ENCODE results near the gene CARD14. TPM values are rescaled to one million over a fixed set of nuclear protein-coding genes. Genes with fewer than 3 reads are reported as not detected.
A peak's percentile ranks its signal among the peaks of the same experiment; 100 is the strongest.

CARD14 gene
- total and polyA plus RNA-seq, 2 of the 13 experiments (the other 11 are each of a cell fraction or from before 2014, with no cell fraction given), result 0.11 TPM; not detected in 1

- TF ChIP-seq RFX3 (CRISPR knock-in tag; IDR thresholded peaks at IDR 0.05), result peak; percentile 68
- no peak for TF ChIP-seq ZNF136 (CRISPR knock-in tag; IDR thresholded peaks at IDR 0.05; ENCODE audit: low read depth)
- no peak for TF ChIP-seq ZHX1 (CRISPR knock-in tag; IDR thresholded peaks at IDR 0.05; ENCODE audit: low read depth)
- 0 out of 2 replicates have a peak, but pooled peaks have one; percentile 18 for TF ChIP-seq DMTF1 (CRISPR knock-in tag; IDR thresholded peaks at IDR 0.05)
- no peak for TF ChIP-seq PLRG1 (conservative IDR thresholded peaks at IDR 0.05)
- 0 out of 2 replicates have a peak, but pooled peaks have one; percentile 25 for TF ChIP-seq MXD3 (CRISPR knock-in tag; IDR thresholded peaks at IDR 0.05)
- TF ChIP-seq ZC3H13 (CRISPR knock-in tag; IDR thresholded peaks at IDR 0.05), result peak; percentile 33; the same call in 1 of the 2 replicates
- no peak for TF ChIP-seq ZNF792 (CRISPR knock-in tag; IDR thresholded peaks at IDR 0.05)
- peak; percentile 17; the same call in 1 of the 2 replicates for TF ChIP-seq ZNF143 (CRISPR knock-in tag; IDR thresholded peaks at IDR 0.05)
- TF ChIP-seq ZNF510 (CRISPR knock-in tag; IDR thresholded peaks at IDR 0.05; ENCODE audit: low read depth), result 0 out of 2 replicates have a peak, but pooled peaks have one; percentile 17
- peak; percentile 35; the same call in 1 of the 2 replicates for TF ChIP-seq ZBTB7B (CRISPR knock-in tag; IDR thresholded peaks at IDR 0.05)
- TF ChIP-seq KDM5A (IDR thresholded peaks at IDR 0.05; ENCODE audit: borderline replicate concordance, low read length), result no peak; the same call in 1 of the 2 replicates
- TF ChIP-seq YY1 (IDR thresholded peaks at IDR 0.05; ENCODE audit: insufficient read depth, insufficient replicate concordance, low read depth, low read length), result no peak
- peak; percentile 67 for TF ChIP-seq DBP (CRISPR knock-in tag; IDR thresholded peaks at IDR 0.05; ENCODE audit: not compliant biosample characterization)
- peak; percentile 91; the same call in 1 of the 2 replicates for TF ChIP-seq PREB (CRISPR knock-in tag; IDR thresholded peaks at IDR 0.05)
- peak; percentile 43; the same call in 1 of the 2 replicates for TF ChIP-seq TFAP4 (IDR thresholded peaks at IDR 0.05; ENCODE audit: borderline replicate concordance, low read depth)
- TF ChIP-seq NFKBIZ (CRISPR knock-in tag; IDR thresholded peaks at IDR 0.05), result no peak
- no peak for TF ChIP-seq FIP1L1 (IDR thresholded peaks at IDR 0.05; ENCODE audit: borderline replicate concordance, insufficient read depth, low read depth, low read length)
- no peak for TF ChIP-seq U2AF1 (optimal IDR thresholded peaks at IDR 0.05; ENCODE audit: low read depth, low read length)
Observed at GRCh38 chr17:80146121-80147034, 23.5 kb upstream of the CARD14 start (continued).
